ENCODE measurements around the gene MRPL49.
"Not testable (repeated sequence)": the region's sequence is repeated elsewhere in the genome, so short reads cannot be mapped to it uniquely, and the experiment has no call there.

MRPL49 gene

DNA sequence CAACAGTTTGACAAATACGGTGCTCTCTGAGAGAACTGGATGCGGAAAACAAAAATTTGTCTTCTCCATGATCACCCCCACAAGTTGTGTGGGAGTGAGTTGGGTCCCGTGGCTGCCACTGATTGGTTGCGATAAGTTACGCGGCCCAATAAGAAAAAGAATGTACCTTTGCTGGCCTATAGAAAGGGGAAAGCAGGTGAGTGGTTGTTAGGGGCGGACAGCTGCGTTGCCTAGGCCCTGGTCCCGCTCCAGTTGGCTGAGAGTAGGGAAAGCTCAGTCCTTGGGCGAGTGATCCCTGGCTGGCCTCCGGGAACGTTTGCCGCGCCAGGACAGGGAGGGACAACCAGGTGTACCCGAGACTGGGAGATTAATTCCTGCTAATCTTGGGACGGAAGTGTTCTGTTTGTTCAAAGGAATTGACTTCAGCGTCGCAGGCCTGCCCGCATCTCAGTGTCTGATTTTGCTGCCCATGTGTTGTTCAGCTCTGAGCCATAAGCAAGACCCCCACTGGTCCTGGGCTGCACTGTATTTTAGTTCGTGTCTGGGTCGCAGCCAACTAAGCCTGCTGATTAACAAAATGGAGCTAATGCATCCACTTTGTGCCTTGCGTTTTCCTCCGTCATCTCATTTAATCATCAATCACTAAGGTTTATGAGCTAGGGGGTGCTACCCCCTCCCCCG is 13.0 kb downstream of the MRPL49 start:
- DNase-seq: peak; percentile 87

DNA sequence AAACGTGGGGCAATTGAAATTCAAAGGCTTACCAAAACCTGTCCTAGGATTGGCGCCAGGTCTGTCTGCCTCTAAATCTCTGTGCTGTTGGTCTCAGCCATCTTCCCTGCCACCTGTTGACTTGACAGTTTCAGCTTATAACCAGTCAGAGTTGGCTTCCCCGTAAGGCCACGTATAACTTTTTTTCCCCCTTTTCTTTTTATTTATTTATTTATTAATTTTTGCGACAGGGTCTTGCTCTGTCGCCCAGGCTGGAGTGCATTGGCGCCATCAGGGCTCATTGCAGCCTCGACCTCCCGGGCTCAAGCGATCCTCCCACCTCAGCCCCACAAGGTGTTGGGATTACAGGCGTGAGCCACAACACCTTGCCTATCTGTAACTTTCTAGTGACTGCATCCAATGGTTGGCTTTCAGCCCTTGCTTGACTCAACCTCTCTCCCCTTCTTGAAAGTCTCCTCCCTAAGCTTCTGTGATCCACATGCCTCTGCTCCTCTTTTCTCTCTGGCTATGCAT is 13.6 kb downstream of the MRPL49 start:
- DNase-seq: peak; percentile 19

DNA sequence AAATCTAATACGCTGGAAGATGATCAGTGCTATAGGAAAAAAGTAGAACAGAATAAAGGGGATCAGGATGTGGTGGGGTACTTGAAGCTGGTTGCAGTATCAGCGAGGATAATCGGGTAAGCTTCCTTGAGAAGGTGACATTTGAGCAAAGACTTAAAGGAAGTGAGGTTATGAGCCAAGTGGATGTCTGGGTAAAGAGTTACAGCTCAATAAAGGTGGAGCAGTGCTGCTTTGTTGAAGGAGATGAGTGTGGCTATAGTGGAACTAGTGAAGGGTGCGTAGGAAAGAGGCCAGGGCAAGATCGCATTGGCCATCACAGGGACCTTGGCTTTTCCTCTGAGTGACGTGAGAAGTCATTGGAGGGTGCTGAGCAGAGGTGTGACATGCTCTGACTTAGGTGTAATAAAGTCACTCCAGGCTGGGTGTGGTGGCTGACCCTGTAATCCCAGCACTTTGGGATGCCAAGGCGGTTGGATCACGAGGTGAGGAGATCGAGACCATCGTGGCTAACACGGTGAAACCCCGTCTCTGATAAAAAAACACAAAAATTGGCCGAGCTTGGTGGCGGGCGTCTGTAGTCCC is 14.5 kb downstream of the MRPL49 start:
- DNase-seq: no peak

DNA sequence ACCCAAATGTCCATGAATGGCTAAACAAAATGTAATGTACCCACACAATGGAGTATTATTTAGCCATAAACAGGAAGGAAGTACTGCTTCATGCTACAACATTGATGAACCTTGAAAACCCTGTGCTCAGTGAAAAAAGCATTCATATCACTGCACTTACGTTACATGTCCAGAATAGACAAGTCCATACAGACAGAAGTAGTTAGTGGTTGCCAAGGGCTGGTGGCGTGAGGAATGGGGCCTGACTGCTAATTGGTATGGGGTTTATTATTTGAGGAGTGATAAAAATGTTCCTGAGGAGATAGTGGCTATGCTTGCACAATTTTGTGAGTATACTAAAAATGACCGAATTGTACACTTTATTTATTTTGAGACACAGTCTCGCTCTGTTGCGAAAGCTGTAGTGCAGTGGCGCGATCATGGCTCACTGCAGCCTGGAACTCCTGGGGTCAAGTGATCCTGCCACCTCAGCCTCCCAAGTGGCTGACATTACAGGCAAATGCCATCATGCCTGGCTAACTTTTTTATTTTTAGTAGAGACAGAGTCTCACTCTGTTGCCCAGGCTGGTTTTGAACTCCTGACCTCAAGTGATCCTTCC is 19.9 kb downstream of the MRPL49 start:
- no peak for DNase-seq

DNA sequence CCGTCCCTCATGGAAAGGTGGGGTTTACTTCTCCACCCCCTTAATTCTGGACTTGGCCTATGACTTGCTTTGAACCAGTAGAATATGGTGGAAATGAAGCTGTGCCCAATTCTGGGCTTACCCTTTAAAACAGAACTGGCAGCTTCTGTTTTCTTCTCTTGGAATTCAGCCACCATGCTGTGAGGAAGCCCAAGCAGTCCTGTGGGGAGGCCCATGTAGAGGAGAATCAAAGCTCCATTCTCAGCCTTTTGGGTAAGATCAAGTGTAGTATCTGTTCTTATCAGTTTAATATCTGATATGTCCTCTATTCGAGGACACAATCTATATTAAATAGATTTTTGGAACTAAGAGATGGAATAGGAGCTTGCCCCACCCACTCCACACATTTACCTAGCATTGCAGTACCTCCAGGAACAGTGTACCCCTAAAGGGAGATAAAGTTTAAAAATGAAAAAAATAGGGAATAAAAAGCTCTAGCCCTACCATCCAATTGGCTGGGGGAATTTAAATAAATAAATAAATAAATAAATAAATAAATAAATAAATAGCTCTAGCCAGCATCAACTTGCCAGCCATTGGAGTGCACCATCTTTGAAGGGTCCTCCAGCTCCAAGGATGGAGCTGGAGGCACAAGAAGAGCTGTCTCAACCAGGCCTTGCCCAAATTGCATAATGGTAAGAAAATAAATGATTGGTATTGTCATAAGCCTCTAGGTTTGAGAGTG is 25.4 kb downstream of the MRPL49 start:
- no peak for DNase-seq

DNA sequence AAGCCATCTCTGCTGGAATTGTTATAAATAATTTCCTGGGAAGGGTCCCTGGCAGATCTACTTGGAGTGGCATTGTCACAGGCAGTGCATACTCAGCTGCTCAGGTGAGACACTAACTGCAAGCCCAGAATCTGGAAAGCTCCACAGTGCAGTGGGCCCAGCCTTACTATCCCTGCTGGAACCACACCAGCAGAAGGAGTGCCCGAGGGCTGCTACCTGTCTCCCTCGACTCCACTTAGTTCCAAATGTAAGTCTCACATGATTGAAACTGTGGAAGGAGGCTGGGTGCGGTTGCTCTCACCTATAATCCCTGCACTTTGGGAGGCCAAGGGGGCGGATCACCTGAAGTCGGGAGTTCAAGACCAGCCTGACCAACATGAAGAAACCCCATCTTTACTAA is 26.5 kb downstream of the MRPL49 start:
- DNase-seq: no peak

DNA sequence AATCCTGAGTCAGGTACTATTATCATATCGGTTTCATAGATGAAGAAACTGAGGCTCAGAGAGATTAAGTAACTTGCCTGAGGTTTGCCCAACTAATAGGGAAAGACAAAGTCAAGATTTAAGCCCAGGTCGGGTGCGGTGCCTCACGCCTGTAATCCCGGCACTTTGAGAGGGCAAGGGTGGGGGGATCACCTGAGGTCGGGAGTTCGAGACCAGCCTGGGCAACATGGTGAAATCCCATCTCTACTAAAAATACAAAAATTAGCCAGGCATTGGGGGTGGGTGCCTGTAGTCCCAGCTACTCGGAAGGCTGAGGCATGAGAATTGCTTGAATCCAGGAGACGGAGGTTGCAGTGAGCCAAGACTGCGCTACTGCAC is 28.0 kb downstream of the MRPL49 start:
- DNase-seq: not testable (repeated sequence)

DNA sequence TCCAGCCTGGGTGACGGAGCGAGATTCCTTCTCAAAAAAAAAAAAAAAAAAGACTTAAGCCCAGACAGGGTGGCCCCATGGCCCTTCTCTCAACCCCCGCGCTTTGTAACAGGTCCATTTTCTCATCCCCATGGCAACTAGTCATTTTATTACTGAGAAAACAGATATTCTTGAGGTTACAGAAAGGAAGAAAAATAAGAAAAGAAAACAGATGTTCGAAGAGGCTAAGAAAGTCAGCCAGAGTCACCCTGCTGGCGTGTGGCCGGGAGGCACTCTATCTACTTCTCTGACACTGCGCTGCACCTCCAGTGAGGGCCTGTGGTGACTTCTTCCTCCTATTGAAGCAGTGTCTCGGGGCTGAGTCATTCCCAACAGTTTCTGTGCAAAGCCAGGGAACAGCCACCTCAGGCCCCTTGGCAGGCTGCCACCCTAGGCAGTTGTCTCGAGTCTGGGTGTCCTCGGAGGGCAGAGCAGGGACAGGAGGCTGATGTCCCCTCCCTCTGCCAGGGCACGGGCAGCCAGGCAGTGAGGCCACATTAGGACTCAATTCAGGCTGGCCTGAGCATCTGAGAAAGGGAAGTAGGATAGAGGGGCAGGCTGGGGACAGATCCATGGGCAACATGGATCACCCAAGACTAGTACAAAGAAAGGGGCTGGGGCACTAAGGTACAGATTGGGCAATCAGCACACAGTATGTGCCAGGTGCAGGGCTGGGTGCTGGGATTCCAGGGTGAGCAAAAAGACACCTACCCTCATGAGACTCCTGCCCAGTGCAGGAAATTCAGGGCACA is 28.6 kb downstream of the MRPL49 start:
- peak; percentile 53 for DNase-seq

DNA sequence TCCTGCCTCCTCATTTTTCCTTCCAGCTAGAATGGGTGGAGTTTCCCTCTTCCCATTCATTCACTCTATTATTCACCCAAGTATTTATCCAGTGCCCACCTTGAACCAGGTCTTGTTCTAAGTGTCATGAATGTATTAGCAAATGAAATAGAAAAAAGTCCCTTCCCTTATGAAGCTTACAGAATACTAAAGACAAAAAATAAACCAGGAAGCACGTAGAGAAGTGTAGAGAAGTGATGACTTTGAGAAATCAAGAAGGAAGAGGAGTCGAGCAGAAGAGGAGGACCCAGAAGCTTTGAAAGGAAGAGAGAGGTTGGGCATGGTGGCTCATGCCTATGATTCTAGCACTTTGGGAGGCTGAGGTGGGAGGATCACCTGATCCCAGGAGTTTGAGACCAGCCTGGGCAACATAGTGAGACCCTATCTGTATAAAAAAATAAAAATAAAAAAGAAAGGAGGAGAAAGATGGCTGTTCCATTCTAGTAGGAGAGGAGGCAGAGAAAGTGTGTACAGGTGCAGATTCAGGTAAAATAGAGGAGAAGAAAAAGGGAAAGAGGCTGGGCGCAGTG is 29.3 kb downstream of the MRPL49 start:
- no peak for DNase-seq

DNA sequence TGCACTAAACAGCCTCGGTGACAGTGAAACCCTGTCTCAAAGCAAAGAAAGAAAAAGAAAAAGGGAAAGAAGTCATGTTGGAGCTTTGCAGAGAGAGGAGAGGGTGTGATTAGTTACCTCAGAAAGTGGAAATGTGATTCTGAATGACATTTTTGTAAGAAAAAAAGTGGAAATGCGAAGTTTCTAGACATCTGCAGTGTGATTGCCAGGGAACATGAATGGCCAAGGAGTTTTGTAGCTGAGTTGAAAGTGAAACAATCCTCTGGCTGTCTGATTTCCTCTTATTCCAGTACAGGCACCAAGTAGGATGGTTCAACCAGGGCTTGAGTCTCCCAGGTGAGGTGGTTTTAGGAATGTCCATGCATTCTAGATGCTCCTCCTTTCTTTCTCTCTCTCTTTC is 30.0 kb downstream of the MRPL49 start:
- no peak for DNase-seq

DNA sequence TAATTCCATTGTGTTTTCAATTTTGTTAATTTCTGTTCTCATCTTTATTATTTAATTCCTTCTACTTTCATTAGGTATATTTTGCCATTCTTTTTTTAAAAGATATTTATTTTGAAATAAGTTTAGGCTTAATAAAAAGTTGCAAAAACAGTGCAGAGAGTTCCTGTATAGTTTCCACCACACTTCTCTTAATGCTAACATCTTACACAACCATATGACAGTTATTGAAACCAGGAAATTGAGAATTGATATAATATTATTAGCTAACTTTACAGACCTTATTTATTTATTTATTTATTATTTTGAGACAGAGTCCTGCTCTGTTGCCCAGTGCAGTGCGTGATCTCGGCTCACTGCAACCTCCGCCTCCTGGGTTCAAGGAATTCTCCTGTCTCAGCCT is 34.1 kb downstream of the MRPL49 start:
- DNase-seq: no peak

DNA sequence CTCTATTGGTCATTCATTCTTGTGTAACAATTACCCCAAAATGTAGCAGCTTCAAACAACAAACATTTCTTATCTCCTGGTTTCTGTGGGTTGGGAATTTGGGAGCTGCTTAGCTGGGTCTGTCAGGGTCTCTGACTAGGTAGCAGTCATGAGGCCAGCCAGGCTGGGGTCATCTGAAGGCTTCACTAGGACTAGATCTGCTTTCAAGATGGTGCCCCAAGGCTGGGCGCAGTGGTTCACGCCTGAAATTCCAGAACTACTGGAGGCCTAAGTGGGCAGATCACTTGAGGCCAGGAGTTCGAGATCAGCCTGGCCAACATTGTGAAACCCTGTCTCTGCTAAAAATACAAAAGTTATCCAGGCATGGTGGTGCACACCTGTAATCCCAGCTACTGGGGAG is 34.8 kb downstream of the MRPL49 start:
- no peak for DNase-seq

DNA sequence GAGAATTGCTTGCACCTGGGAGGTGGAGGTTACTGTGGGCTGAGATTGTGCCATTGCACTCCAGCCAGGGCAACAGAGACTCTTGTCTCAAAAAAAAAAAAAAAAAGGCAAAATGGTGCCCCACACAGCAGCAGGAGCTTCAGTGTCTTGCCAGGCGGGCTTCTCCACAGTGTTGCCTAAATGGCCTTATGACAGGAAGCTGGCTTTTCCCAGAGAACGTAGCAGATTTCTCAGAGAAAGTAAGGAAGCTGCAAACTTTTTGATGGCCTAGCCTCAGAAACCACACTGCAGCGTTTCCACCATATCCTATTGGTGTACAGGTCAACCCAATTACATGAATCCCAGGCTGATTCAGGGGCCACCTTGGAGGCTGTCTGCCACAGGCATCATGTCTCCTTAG is 35.2 kb downstream of the MRPL49 start:
- no peak for DNase-seq

DNA sequence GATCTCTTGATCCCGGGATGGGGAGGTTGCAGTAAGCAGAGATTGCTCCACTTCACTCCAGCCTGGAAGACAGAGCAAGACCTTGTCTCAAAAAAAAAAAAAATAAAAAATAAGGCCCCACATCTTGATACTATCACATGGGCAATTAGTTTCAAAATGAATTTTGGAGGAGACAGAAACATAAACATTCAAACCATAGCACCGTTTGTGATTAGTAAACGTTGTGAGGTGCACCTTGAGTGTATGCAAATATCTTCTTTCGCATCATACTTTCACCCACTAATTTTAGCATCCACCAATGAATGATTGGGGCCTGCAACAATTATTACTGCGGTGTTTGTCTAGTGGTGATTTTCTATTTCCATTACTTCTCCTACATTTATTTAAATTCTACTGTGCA is 36.9 kb downstream of the MRPL49 start:
- no peak for DNase-seq

DNA sequence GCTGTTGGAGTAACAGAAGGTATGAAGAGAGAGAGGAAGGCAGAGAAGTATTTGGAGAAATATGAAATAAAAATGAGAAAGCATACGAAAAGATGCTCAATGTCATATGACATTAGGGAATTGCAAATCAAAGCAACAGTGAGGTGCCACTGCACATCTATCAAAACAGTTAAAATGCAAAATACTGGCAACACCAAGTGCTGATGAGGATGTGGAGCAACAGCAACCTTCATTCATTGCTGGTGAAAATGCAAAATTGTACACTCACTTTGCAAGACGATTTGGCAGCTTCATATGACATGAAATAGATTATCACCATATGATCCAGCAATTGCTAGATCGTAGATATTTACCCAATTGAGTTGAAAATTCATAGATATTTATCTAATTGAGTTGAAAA is 38.5 kb downstream of the MRPL49 start:
- no peak for DNase-seq

DNA sequence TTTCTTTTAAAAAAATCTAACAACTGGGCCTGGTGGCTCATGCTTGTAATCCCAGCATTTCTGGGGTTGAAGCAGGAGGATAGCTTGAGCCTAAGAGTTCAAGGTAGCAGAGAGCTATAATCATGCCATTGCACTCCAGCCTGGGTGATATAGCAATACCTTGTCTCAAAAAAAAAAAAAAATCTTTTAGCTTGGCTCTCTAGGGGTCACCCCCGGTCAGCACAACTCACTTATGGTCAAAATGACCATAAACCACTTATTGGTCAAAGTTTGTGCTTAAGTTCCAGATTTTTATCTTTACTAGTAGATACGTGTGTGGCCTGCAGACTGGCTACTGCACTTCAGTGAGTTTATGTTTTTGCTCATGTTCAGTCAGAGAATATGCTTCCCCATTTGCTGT is 41.6 kb downstream of the MRPL49 start:
- DNase-seq: no peak

DNA sequence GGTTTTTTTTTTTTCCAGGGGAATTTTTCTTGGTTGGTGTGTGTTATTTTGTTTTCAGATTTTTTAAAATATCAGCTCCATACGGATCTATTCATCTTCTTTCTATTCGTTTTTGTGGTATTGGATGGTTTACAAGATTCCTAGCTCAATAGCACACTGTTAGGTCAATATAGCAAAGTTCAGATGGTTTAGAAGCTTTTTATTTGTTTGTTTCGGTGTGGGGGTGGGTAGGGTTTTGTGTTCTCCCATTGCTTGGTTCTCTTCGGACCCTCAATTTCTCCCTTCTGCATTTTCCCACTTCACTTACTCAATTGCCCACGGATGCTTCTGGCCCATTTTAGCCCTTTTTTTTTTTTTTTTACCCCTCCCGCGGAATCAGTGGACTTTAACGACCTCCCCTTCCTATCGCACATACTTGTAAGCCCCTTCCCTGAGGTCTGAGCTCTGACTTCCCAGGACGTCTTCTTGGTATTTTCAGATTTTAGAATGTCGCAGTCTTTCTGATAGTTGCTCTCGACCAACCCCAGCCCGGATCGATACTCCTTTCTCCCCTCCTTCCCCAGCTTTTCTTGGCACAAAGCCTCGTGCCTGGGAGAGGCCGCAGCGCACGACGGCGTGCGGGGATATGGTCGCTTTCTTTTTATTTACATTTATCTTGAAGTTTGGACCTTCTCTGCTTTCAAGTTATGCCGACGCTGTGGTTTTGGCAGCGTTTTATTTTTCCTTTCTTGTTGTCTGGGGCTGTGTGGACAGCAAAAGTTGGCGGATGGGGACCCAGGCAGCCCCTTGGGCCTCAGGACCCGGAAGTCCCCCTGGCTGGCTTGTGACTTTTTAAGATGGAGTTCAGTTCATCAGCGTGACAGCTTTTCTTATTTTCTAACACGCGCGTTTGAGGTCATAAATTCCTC is 43.5 kb downstream of the MRPL49 start:
- no peak for DNase-seq

DNA sequence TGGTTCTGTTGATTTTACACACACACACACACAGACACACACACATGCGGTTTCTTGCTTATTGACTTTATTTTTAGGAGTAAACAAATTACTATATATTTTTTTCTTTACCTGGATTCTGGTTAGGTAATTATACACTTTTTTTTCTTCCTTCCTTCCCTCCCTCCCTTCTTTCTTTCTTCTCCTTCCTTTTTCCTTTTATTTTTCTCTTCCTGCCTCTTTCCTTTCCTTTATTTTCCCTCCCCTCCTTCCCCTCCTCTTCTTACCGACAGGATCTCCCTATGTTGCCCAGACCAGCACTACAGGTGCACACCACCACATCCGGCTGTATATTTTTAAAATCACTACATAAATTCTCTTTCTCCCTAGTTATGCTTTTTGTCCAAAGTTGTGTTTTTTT is 44.8 kb downstream of the MRPL49 start:
- no peak for DNase-seq

DNA sequence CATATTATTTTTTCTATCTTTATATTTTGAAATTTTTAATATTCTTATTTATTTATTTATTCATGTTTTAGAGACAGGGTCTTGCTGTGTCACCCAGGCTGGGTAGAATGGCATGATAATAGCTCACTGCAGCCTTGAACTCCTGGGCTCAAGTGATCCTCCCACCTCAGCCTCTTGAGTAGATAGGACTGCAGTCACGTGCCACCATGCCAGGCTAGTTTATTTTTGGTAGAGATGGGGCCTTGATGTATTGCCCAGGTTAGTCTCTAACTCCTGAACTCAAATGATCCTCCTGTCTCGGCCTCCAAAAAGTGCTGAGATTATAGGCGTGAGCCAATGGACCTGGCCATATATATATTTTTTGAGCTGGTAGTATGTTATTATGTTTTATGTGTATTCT is 45.5 kb downstream of the MRPL49 start:
- no peak for DNase-seq

DNA sequence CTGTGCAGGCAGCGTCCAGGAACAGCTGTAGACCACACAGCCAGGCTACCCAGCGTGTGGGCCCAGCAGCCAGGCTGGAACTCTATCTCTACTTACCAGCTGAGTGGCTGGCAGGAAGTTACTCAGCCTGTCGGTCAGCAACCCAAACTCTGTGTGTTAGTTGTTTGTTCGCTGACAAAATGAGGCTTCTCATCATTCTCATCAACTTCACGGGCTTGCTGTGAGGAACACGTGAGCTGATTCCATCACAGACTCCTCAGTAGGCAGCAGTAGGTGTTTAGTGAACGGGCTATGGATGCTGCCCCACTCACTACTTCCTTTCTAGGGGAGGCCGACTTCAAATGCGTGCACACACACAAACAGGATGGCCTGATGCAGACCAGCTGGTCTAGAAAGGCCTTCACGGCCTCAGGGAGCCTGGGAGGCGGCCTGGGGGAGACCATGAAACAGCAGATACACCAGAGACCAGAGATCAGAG is 47.1 kb downstream of the MRPL49 start:
- no peak for DNase-seq

DNA sequence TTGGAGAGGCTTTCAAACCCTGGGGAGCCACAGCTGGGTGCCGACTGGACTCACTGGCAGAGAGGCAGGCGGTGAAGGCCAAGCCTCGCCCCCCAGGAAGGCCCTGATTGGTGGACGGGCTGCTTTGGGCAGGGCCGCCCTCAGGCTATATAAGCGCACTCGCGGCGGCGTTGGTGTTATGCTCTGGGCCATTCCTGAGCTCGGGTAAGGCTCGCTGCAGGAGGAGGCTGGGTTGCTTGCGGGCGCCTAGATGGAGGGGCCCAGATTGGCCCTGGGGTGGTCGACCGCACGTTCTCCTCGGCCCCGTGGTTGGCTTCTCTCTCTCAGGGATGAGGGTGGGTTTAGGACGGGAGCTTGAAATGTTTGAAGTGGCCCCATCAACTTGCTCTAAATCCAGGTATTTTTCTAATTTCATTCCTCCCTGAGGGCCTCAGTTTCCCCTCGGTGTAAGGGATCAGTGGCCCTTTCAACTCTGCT is 48.0 kb downstream of the MRPL49 start, which contains the start of gene SPDYC:
TSS of gene SPDYC (plus strand) at position 176 of the 477 bp plus-strand sequence. CDS start 1,125 bp downstream, outside the sequence.
- no peak for DNase-seq

Data from stimulated activated CD4-positive, alpha-beta T cell treated with anti-CD3 and anti-CD28 coated beads, Interleukin-15, amount 100 ng/mL, for 24 hours (primary cell).